Peyer's patch (tissue), 4 donors: Measurements from ENCODE around the gene GFRA4.

Source experiments
- CTCF ChIP-seq, 6 experiments: fragments of 450-650 bp in 4 of 6; fragments of 200-600 bp in 2 of 6; sonication (generic) in 1 of 6; IDR thresholded peaks; one replicate each; pipeline ENCODE4 v1.5.1; 2017 to 2019; ENCODE audit warnings: antibody characterized with exemption in 6 of 6, mild to moderate bottlenecking in 3 of 6, moderate library complexity in 1 of 6
- POLR2A ChIP-seq, 2 donors: fragments of 450-650 bp; IDR thresholded peaks; one replicate each; pipeline ENCODE4 v1.5.1; 2017; ENCODE audit warnings: antibody characterized with exemption in 2 of 2, mild to moderate bottlenecking in 2 of 2, moderate library complexity in 2 of 2

GRCh38 chr20:3692706-3693294, 29.6 kb upstream of the GFRA4 start:
- TF ChIP-seq CTCF (IDR thresholded peaks at IDR 0.05) = no peak
- TF ChIP-seq POLR2A (IDR thresholded peaks at IDR 0.05) = no peak
